Smooth muscle cell of the brain vasculature (primary cell): ENCODE data around the gene PEX16.

Experiments used
- DNase-seq: peaks from one replicate; pipeline ENCODE4 v3.0.0-alpha.2; 2012; ENCODE audit warnings: low read depth, low spot score

PEX16 gene

DNA sequence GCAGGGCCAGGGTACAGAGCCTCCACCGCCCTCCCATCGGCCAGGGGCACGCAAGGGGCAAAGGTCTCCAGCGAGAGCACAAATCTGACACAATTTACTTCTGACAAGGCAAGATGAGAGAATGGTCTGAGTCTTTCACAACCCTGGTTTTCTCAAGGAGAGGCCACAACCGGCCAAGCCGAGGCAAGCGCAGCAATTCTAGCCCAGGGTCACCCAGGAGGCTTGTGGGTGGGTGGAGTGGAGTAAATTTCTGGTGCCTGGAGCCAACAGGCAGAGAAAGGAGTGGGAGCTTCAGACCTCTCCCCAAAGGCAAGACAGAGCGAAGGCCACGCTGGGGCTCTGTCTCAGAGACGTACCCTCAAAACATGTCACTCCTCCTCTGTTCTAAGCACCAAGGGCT, 14.1 kb upstream of the PEX16 start:
- DNase-seq, result no peak

DNA sequence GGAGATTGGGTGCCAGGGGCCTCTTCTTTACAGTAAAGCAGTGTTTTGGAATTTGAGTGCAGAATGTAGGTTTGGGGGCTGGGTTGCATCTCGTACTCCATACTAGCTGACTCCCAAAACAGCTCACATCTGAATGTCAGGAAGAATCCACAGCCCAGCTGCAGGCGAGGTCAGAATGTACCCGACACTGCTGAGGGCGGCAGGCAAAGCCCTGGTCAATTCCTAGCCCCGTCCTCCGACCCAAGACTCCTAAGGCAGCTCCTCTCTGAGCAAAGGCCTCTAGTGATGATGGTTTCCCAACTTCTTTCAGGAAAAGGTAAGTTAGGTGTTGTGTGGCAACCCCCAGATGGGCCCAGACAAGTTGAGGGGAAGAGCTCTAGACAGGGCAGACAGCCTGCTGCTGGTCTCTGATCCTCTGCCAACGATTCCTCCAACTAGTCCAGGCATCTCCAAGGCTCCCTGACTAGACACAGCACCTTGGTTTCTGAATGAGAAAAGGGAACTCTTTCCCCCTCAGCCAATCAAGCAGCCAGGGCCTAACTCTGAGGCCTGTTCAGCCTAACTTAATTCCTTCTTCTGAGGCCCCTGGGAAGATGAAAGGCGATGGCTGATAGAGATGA, 13.4 kb upstream of the PEX16 start:
- no peak for DNase-seq

- no peak for DNase-seq
These were observed 12.5 kb upstream of the PEX16 start for GRCh38 chr11:45930031-45930794.

DNA sequence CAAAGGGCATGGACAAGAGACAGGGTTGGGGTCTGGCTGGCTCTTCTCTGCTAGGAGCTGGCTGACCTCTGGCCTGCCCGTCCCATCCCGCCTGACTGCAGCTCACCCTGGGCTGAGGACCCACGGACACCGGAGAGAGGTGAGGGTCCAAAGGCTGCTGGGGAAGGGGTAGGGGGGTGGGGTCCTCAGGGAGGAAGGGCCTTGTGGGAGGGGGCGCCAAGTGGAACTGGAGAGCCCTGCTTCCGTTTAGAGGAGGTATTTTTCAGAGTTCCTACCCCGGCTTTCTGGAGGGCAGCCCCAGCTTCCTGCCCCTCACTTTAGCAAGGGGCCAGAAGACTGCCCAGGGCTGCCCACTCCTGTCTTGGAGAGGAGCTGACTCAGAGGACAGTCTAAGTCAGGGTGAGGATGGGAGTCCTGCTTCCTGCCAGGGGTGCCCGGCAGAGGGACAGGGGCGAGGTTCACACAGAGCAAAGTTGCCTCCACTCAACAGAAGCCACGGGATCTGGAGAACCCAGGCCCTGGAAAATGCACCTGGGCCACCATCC, 11.9 kb upstream of the PEX16 start:
- no peak for DNase-seq

DNA sequence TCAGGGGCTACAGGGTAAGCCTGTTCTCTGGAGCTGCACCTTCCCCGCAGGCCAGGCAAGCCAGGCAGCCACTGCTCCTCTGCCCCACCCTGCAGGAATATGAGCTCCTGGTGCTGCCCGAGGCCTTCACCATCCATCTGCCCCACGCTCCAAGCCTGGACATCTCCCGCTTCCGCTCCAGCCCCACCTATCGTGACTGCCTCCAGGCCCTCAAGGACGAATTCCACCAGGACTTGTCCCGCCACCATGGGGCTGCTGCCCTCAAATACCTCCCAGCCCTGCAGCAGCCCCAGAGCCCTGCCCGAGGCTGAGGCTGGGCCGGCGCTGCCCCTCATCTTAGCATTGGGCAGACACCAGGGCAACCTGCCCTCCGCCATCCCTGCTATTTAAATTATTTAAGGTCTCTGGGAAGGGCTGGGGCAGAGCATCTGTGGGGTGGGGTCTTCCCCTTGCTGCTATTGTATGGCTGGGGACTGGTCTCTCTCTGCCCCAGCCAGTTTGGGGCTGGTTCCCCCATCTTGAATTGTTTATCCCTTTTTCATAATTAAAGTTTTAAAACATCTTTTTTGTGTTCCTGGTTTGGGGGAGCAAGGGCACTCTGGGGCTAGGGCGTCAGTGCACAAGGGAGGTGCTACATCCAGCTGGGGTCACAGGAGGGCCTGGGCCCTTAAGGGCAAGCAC, 11.0 kb upstream of the PEX16 start:
- DNase-seq, result no peak

DNA sequence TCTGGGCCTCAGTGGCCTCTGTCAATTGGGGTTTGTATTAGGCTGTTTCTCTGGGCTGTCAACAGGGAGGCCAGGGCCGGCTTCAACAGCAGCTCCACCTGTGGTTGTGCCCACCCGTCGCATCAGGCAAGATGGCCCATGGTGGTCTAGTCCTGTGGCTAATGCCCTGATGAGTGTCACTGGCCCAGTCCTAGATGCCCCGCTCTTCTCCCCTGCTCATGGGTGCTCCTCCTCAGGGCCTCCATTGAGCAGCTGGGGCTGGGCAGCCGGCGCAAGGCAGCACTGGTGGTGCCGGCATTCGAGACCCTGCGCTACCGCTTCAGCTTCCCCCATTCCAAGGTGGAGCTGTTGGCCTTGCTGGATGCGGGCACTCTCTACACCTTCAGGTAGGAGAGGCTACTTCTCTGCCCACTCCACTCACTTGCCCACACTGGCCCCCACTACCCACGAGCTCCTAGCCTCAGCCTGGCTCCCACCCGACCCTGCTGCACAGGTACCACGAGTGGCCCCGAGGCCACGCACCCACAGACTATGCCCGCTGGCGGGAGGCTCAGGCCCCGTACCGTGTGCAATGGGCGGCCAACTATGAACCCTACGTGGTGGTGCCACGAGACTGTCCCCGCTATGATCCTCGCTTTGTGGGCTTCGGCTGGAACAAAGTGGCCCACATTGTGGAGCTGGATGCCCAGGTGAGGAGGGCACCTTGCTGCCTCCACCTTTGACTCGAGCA, 10.2 kb upstream of the PEX16 start:
- DNase-seq, result no peak

- DNase-seq, result no peak
These were observed 9.6 kb upstream of the PEX16 start for GRCh38 chr11:45927332-45927683.

GRCh38 chr11:45926536-45927331, 9.1 kb upstream of the PEX16 start:
- DNase-seq, result no peak

DNA sequence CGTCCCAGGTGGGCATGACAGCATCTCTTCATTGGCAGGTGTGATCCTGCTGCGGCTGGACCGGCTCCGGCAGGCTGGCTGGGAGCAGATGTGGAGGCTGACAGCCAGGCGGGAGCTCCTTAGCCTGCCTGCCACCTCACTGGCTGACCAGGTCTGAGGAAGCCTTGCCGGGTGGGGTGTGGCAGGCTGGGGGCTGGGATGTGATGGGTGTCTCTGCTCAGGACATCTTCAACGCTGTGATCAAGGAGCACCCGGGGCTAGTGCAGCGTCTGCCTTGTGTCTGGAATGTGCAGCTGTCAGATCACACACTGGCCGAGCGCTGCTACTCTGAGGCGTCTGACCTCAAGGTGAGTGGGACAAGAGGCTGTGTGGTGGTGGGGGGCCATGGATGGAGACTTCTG, 8.3 kb upstream of the PEX16 start:
- DNase-seq, result no peak

DNA sequence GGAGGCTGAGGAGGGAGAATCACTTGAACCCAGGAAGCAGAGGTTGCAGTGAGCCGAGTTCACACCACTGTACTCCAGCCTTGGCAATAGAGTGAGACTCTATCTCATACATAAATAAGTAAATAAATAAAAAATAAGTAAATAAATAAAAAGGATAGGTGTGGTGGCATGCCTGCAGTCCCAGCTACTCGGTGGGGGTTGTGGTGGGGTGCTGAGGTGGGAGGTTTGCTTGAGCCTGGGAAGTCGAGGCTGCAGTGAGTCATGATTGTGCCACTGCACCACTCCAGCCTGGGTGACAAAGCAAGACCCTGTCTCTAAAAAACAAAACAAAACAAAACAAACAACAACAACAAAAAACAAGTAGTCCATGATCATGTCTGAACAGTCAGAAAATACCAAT, 7.9 kb upstream of the PEX16 start:
- no peak for DNase-seq

GRCh38 chr11:45924927-45925326, 7.2 kb upstream of the PEX16 start:
- no peak for DNase-seq

DNA sequence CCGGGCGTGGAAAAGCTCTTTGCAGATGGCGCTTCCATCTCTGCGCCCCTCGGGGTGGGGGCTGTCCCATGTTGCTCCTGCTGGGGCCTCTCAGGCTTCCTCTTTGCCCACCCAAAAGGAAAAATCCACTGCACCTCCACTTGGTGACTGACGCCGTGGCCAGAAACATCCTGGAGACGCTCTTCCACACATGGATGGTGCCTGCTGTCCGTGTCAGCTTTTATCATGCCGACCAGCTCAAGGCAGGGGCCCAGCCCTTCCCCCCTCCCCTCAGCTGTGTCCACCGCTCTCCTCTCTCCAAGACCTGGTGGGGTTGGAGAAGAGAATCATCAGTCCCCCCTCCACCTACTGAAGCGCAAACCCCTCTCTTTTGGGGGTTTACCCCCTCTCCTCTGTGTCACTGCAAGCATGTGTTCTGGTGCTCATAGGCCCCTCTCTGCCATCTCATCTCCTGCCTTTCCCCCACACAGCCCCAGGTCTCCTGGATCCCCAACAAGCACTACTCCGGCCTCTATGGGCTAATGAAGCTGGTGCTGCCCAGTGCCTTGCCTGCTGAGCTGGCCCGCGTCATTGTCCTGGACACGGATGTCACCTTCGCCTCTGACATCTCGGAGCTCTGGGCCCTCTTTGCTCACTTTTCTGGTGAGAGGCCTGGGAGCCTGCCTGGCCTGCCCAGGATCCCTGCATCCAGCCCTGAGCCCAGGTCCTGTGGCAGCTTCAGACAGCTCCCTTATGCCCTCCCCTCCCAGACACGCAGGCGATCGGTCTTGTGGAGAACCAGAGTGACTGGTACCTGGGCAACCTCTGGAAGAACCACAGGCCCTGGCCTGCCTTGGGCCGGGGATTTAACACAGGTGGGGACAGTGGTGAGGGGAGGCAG, 6.6 kb upstream of the PEX16 start:
- no peak for DNase-seq

DNA sequence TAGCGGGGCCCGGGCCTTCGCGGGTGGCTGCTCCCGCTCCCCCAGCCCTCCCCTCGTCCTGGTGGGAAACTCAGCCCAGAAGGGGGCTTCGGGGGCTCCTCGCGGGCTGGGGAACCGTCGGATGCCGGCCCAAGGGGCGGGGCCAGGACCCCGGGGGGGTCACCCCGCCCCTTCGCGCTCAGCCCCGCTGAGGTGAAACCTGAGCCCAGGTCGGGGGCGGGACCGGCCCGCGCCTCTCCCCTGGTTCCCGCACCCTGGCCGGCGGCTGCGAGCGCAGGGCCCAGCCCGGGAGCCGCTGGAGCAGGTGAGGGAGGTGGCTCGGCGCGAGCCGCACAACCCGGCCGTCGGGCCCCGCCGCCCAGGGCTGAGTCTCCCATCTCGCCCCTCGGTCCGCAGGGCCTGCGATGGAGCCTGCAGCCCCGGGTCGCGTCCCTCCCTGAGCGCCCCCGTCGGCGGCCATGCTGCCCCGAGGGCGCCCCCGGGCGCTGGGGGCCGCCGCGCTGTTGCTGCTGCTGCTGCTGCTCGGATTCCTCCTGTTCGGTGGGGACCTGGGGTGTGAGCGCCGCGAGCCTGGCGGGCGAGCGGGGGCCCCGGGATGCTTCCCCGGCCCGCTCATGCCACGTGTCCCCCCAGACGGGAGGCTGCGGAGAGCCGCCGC, 4.9 kb upstream of the PEX16 start, which contains the start of gene LARGE2:
Gene LARGE2 (plus strand): TSS at position 232 of the 658 bp plus-strand sequence. CDS start 227 bp downstream, at position 459.
- DNase-seq, result no peak

- DNase-seq, result no peak
These were observed 4.1 kb upstream of the PEX16 start for GRCh38 chr11:45921561-45922424.

- no peak for DNase-seq
These were observed 3.1 kb upstream of the PEX16 start for GRCh38 chr11:45920531-45921477.

DNA sequence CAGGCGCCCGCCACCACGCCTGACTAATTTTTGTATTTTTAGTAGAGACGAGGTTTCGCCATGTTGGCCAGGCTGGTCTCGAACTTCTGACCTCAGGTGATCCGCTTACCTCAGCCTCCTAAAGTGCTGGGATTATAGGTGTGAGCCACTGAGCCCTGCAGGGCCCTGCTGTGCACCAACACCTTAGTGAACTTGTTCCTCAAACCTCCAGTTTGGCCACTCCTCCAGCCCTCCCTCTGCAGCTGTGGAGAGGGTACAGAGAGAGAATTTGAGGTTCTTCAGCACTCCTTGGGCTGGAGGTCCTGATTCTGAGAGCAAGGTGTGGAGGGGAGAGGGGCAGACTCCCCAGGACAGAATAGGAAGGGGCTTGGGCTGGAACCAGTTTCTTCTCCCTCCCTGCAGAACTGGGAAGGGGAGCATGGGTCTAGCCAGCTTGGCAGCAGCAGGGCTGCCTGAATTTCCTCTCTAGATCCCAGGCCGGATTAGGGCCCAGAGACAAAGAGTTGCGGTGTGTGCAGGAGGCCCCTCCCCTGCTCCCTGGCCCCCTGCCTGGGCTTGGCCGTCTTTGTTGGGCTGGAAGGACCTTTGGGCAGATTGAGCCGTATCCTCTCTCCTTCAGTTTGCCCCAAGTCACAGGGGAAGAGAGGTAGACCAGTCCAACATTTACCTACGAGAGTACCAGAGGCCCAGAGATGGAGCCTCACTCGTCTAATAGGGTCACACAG, 2.3 kb upstream of the PEX16 start:
- no peak for DNase-seq
